ENCODE results near the gene DUSP12.

DNA sequence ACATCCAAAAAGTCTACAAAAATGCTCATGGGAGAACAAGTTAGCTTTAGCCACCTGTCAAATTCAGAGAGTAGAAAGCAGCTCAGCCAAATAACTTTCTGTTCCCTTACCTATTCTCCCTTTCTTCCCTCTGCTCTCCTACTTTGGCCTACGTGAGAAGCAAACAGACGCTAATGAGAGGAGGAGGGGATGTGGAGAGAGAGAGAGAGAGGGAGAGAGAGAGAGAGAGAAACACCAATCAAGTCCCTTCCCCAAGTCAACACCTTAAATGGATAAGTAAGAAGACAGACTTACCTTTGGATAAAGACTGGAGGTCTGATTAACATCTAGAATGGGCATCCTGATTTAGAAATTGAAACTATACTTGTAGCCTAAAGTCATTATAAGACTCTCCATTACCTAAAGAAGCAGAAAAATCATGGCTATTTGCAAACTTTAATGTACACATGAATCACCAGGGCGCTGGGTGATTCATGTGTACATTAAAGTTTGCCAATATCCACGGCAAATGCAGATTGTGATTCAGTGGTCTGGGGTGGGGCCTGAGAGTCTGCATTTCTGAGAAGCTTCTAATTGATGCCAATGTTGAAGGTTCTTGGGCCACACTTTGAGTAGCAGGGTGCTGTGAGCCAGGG, 13.1 kb upstream of the DUSP12 start:
- TF ChIP-seq, protein P1, sequence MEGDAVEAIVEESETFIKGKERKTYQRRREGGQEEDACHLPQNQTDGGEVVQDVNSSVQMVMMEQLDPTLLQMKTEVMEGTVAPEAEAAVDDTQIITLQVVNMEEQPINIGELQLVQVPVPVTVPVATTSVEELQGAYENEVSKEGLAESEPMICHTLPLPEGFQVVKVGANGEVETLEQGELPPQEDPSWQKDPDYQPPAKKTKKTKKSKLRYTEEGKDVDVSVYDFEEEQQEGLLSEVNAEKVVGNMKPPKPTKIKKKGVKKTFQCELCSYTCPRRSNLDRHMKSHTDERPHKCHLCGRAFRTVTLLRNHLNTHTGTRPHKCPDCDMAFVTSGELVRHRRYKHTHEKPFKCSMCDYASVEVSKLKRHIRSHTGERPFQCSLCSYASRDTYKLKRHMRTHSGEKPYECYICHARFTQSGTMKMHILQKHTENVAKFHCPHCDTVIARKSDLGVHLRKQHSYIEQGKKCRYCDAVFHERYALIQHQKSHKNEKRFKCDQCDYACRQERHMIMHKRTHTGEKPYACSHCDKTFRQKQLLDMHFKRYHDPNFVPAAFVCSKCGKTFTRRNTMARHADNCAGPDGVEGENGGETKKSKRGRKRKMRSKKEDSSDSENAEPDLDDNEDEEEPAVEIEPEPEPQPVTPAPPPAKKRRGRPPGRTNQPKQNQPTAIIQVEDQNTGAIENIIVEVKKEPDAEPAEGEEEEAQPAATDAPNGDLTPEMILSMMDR (IDR thresholded peaks at IDR 0.05; ENCODE audit: low read depth, low read length) = no peak
- TF ChIP-seq EZH2phosphoT487 (IDR thresholded peaks at IDR 0.05; ENCODE audit: low read depth) = no peak
